HG03039 (cell line): ENCODE measurements around the gene YWHAE.
"Not testable (repeated sequence)": the region's sequence is repeated elsewhere in the genome, so short reads cannot be mapped to it uniquely, and the experiment has no call there.

ENCODE experiments used
- ATAC-seq: cut with Tn5 transposase; IDR thresholded peaks from one replicate; pipeline ENCODE4 v1.9.1; 2021; ENCODE audit warnings: mild to moderate bottlenecking, moderate library complexity; ENCODE audit not compliant: unreplicated experiment

YWHAE gene

GRCh38 chr17:1340371-1340770, 59.7 kb downstream of the YWHAE start:
- ATAC-seq, result no peak

- ATAC-seq, result no peak
Measured at GRCh38 chr17:1331708-1332107, 68.3 kb downstream of the YWHAE start.

GRCh38 chr17:1329745-1330343, 70.2 kb downstream of the YWHAE start:
- no peak for ATAC-seq

GRCh38 chr17:1328437-1328836, 71.6 kb downstream of the YWHAE start:
- no peak for ATAC-seq

- ATAC-seq, result no peak
Measured at GRCh38 chr17:1325766-1326165, 74.3 kb downstream of the YWHAE start.

- ATAC-seq, result no peak
Measured at GRCh38 chr17:1324201-1324771, 75.7 kb downstream of the YWHAE start.

GRCh38 chr17:1323336-1323735, 76.7 kb downstream of the YWHAE start:
- no peak for ATAC-seq

GRCh38 chr17:1322480-1322879, 77.5 kb downstream of the YWHAE start:
- ATAC-seq, result no peak

GRCh38 chr17:1322014-1322428, 78.0 kb downstream of the YWHAE start:
- ATAC-seq, result no peak

- no peak for ATAC-seq
Measured at GRCh38 chr17:1315891-1316403, 84.1 kb downstream of the YWHAE start.

- ATAC-seq, result no peak
Measured at GRCh38 chr17:1315409-1315808, 84.6 kb downstream of the YWHAE start.

- no peak for ATAC-seq
Measured at GRCh38 chr17:1313270-1314005, 86.6 kb downstream of the YWHAE start.

- no peak for ATAC-seq
Measured at GRCh38 chr17:1312261-1312870, 87.7 kb downstream of the YWHAE start.

- not testable (repeated sequence) for ATAC-seq
Measured at GRCh38 chr17:1307829-1308228, 92.2 kb downstream of the YWHAE start.

- ATAC-seq, result no peak
Measured at GRCh38 chr17:1304962-1305563, 95.0 kb downstream of the YWHAE start.

- ATAC-seq, result no peak
Measured at GRCh38 chr17:1304522-1304921, 95.5 kb downstream of the YWHAE start.

GRCh38 chr17:1302761-1303160, 97.3 kb downstream of the YWHAE start:
- no peak for ATAC-seq

GRCh38 chr17:1301546-1301945, 98.5 kb downstream of the YWHAE start:
- no peak for ATAC-seq

- no peak for ATAC-seq
Measured at GRCh38 chr17:1300371-1300905, 99.6 kb downstream of the YWHAE start.

- ATAC-seq, result no peak
Measured at GRCh38 chr17:1299552-1300370, 100.3 kb downstream of the YWHAE start.
